Measurements from ENCODE around the gene PAK2.
"Not testable (repeated sequence)": the region's sequence is repeated elsewhere in the genome, so short reads cannot be mapped to it uniquely, and the experiment has no call there.

GRCh38 chr3:196717162-196717561 lies 22.5 kb upstream of the PAK2 start:
- not testable (repeated sequence) for TF ChIP-seq POLR2AphosphoS5 (IDR thresholded peaks at IDR 0.05; ENCODE audit: borderline replicate concordance, low read depth, low read length); EZH2 (IDR thresholded peaks at IDR 0.05); FOXP2 (optimal IDR thresholded peaks at IDR 0.05; ENCODE audit: control extremely low read depth, extremely low read length, insufficient read depth)
